Left renal pelvis (tissue), 4 donors: ENCODE data around the gene RAMP3. TPM values are rescaled to one million over a fixed set of nuclear protein-coding genes. Genes with fewer than 3 reads are reported as not detected.

Source experiments
- DNase-seq, 4 donors: peaks; one replicate each; pipeline ENCODE4 v3.0.0-alpha.2; 2013; ENCODE audit warnings: low read depth in 4 of 4, low spot score in 3 of 4
- polyA plus RNA-seq, 4 donors: library from polyadenylated mRNA; unstranded; fragments of 120-200 nt; gene quantifications; one replicate each; pipeline ENCODE4 v1.2.1, GENCODE V29; 2013; ENCODE audit not compliant: insufficient read length in 4 of 4

RAMP3 gene
- polyA plus RNA-seq, 4 donors = 4.7 to 11.4 (median 9.2) TPM

DNA sequence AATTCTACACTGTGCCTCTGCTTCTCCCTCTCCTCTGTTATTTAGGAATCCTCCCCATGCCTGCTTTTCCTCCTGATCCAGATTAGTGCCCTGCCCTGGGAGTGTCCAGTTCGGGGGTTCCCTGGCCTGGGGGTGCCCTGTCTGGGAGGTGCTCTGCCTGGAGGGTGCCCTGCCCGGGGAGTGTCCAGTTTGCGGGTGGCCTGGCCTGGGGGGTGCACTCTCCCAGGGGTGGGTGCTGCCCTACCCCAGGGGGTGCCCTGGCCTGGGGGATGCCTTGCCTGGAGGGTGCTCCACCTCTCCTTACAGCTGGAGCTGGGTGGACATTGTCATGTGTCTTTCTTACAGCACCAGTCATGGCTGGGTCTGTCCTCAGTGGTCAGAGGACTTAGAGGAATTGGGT lies 20.2 kb downstream of the RAMP3 start:
- no peak for DNase-seq

- no peak for DNase-seq
These were observed 20.9 kb downstream of the RAMP3 start for GRCh38 chr7:45178241-45179225.

DNA sequence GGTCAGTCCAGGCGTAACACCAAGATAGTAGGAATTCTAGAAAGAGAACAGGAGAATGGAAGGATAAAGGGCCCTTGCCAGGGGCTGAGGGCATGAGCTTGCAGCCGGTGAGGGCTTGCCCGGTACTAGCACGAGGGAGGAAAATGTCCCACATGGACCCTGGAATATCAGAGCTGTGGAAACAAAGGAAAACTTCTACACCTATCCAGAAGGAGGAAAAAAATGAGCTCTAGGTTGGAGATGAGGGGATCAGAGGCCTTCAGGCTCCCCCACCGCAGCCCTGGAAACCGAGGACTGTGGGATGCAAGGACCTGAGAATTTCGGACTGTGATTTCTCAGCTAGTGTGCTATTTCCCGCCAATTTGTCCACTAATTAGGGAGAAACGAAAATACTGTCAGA lies 22.1 kb downstream of the RAMP3 start:
- no peak for DNase-seq

DNA sequence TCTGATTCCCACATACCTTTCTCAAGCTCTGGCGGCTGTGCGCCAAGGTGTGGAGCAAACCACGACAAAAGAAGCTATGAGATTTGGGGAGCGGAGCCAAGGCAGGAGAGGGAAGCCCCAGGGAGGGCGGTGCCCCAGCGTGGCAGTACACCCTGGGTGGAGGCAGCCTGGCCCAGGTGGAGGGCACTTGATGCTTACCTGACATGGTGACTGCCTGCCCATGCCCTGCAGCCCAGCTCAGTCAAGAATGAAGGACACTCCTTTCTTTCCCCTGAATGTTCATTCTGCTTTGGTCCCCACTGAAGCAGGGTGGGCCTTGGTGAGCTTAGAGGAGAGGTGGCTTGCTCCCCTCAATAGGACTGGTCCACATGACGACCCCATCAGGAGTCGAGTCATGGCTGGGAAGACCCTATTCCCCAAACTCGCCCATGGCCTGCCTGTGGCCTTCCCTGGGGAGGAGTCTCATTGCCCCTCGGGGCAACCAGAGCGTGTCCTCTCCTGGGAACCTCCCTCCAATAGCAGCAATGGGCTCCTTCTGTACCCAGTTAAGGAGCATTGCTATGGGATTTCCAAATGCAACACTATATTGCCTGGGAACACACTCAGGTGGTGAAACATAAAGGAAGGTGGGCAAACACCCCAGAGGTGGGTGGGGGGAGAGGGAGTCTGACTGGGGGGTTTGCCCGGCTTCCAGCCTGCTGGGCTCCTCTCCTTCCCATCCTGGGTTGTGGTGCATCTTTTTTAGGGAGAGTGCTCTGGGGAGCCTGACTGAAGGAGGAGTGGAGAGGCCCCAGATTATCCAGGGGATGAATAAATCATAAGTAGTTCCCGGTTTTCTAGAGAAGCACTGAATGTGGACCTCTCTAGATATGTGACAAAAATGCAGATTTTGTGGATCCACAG lies 22.7 kb downstream of the RAMP3 start:
- no peak for DNase-seq

- DNase-seq = no peak
These were observed 23.8 kb downstream of the RAMP3 start for GRCh38 chr7:45181286-45181960.

- no peak for DNase-seq
These were observed 24.6 kb downstream of the RAMP3 start for GRCh38 chr7:45181991-45182855.

DNA sequence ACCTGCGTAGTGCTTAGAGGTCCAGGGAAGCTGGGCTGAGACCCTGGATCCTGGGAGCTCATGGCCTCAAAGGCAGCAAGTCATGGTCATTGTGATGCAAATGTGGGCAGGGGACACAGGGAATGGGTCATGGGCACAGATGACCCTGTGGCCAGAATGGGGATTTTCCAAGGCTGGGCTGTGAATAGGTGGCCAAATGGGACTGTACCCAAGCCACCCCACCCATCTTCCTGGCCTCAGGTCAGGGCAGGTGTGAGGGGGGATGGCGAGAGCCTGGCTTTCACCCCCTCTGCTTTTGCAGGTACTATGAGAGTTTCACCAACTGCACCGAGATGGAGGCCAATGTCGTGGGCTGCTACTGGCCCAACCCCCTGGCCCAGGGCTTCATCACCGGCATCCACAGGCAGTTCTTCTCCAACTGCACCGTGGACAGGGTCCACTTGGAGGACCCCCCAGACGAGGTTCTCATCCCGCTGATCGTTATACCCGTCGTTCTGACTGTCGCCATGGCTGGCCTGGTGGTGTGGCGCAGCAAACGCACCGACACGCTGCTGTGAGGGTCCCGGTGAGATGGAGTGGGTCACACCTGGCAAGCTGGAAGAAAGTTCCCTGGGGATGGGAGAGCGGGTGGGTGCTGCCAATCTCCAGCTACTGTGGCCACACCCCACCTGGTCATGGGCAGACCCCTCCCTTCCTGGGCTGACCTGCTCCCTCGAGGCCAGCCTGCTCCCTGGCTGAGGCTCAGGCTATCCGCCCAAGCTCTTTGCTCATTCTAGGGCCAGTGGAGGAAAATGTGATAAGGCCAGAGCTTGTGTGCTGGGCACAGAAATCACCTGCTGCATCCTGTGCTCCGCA lies 25.5 kb downstream of the RAMP3 start:
- no peak for DNase-seq

GRCh38 chr7:45183711-45184210 lies 26.2 kb downstream of the RAMP3 start:
- no peak for DNase-seq

GRCh38 chr7:45184326-45185027 lies 26.9 kb downstream of the RAMP3 start:
- no peak for DNase-seq

- DNase-seq = no peak
These were observed 27.7 kb downstream of the RAMP3 start for GRCh38 chr7:45185028-45185863.

DNA sequence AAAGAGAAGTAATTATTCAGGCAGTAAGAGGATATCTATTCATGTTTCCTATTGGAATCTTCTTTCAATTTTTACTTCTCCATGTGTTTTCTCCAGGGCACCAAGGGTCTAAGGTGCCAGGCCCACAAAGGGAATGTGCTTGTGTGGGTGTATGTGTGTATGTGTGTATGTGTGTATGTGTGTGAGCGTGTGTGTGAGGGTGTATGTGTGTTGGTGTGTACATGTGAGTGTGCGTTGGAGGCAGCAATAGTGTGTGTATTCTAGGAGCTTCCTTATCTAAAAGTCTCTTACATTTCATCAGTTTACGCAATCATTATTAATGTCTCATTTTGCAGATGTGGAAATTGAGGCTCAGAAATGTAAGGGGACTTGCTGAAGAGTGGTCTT lies 28.3 kb downstream of the RAMP3 start:
- DNase-seq = no peak

DNA sequence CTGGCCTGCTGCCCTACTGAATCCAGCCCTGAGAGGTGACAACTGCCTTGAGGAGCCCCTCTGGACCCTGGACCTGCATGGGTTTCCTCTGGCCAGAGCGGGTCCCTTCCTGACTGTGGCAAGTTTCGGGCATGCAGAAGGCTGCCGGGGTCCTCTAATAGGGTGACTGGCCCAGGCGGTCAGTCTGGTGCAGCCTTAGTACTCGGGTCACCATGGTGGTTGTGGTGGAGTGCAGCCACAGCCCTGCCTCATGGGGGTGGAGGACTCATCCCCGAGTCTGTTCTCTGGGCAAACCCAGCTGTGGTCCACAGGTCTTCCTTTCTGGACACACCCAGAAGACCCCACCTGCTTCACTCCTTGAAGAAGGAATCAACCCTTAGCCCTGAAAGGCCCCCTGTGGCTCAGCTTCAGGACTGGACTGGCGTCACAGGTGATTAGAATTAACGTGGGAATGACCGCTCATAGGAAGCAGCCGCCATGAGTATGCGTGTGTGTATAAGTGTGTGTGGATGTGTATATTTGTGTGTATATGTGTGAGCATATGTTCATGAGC lies 28.7 kb downstream of the RAMP3 start:
- DNase-seq = no peak

DNA sequence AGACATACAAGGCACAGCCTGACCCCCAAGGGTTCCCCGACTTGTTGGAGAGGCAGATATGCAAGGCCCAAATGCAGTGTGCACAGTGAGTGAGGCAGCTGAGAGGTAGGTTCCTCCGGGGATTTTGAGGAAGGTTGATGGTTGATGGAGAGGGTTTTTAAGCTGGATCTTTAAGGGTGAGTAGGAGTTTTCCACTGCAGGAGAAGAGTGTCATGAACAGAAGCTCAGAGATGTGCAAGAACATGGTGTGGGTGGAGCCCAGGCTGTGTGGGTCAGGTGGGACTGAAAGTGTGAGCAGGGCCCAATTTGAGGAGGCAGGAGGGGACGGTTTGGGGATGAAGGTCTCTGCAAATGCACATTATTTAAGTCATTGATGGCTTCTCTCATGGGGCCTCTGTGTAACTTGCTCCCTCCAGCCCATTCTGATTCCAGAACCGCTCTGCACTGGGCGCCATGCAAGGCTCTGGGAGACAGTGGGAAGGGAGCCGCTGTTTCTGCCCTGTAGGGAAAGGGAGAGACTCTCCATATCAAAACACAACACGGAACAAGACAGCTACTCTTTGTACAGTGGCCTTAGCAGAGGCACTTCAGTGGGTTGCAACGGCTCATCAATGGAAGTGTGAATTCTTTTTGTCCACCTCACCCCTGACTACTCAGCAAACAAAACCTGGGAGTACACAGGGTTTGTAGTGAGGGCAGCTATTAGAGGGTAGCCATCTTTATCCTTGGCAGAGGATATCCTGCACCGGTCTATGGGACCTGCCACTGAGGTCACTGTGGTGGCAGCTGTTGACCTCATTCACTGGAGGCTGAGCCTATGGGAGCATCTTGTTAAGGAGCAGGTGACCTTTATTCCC lies 29.7 kb downstream of the RAMP3 start:
- no peak for DNase-seq

DNA sequence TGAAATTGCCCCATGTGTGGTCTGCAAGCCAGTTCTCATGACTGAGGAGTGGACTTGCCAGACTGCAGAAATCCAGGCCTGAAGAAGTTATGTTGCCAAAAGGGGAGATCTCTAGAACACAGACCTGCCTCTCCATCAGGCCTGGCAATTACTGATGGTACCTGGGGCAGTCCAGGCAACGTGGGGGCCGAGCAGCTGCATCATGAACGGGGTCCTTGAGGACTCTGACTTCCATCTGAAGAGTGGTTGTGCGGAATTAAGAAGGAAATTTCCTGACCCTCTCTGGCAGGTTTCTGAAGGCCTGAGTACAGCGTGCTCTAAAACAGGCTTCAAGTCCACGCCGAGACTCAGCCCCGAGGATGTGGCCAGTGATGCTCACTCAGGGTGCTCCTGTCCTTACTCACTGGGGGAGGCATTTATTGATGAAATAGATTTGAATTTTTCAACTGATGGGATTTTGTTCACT lies 30.4 kb downstream of the RAMP3 start:
- DNase-seq = no peak

GRCh38 chr7:45188736-45189135 lies 31.1 kb downstream of the RAMP3 start:
- DNase-seq = no peak
